Astrocyte (in vitro differentiated cells and primary cell): ENCODE data around the gene OSTF1. TPM values are rescaled to one million over a fixed set of nuclear protein-coding genes. Genes with fewer than 3 reads are reported as not detected.

Experiments used
- DNase-seq: peaks from one replicate; pipeline ENCODE4 v3.0.0-alpha.2; 2010; ENCODE audit warnings: low read depth
- FAIRE-seq: peaks from 2 replicates; lab custom pipeline; 2011; peaks lifted over from hg19 to GRCh38; lab: Jason Lieb, UNC
- H2AFZ ChIP-seq: 2 replicates; pipeline ENCODE4 v1.6.0; 2012; ENCODE audit warnings: low read depth, low read length, inconsistent platforms
- H3K27ac ChIP-seq: 2 replicates; pipeline ENCODE4 v1.5.1; 2011; ENCODE audit warnings: low read depth, low read length, inconsistent platforms
- H3K27me3 ChIP-seq: 2 replicates; pipeline ENCODE4 v1.6.0; 2011; ENCODE audit warnings: low read length, inconsistent platforms; ENCODE audit not compliant: insufficient read depth
- H3K36me3 ChIP-seq: 2 replicates; pipeline ENCODE4 v1.5.1; 2011; ENCODE audit warnings: low read length, inconsistent platforms; ENCODE audit not compliant: insufficient read depth
- H3K4me1 ChIP-seq: 2 replicates; pipeline ENCODE4 v1.5.1; 2011; ENCODE audit warnings: low read length, inconsistent platforms; ENCODE audit not compliant: insufficient read depth
- H3K4me2 ChIP-seq: 2 replicates; pipeline ENCODE4 v1.6.0; 2012; ENCODE audit warnings: low read length, inconsistent platforms
- H3K4me3 ChIP-seq: 2 replicates; pipeline ENCODE4 v1.5.1; 2011; ENCODE audit warnings: low read depth, mild to moderate bottlenecking, low read length, inconsistent platforms; ENCODE audit not compliant: insufficient read depth
- H3K79me2 ChIP-seq: 2 replicates; pipeline ENCODE4 v1.6.0; 2012; ENCODE audit warnings: mild to moderate bottlenecking, low read length, inconsistent platforms; ENCODE audit not compliant: insufficient read depth
- H3K9ac ChIP-seq: 2 replicates; pipeline ENCODE4 v1.6.0; 2012; ENCODE audit warnings: mild to moderate bottlenecking, low read length, inconsistent platforms
- H3K9me3 ChIP-seq: 2 replicates; pipeline ENCODE4 v1.5.1; 2012; ENCODE audit warnings: low read depth, mild to moderate bottlenecking, low read length, inconsistent platforms; ENCODE audit not compliant: insufficient read depth
- H4K20me1 ChIP-seq: 2 replicates; pipeline ENCODE4 v1.6.0; 2012; ENCODE audit warnings: low read length, inconsistent platforms; ENCODE audit not compliant: insufficient read depth
- H3K27ac Mint-ChIP-seq: one replicate; pipeline ENCODE4 v1.8.0; 2021; ENCODE audit warnings: mild to moderate bottlenecking, mixed read lengths; ENCODE audit not compliant: unreplicated experiment
- H3K27me3 Mint-ChIP-seq: one replicate; pipeline ENCODE4 v1.8.0; 2021; ENCODE audit warnings: low read depth, mixed read lengths; ENCODE audit not compliant: unreplicated experiment
- H3K36me3 Mint-ChIP-seq: one replicate; pipeline ENCODE4 v1.8.0; 2021; ENCODE audit warnings: low read depth, mixed read lengths; ENCODE audit not compliant: unreplicated experiment
- H3K4me1 Mint-ChIP-seq: one replicate; pipeline ENCODE4 v1.8.0; 2021; ENCODE audit warnings: low read depth, mixed read lengths; ENCODE audit not compliant: unreplicated experiment
- H3K4me3 Mint-ChIP-seq: one replicate; pipeline ENCODE4 v1.8.0; 2021; ENCODE audit warnings: mild to moderate bottlenecking, moderate library complexity, mixed read lengths; ENCODE audit not compliant: unreplicated experiment
- H3K9me3 Mint-ChIP-seq: one replicate; pipeline ENCODE4 v1.8.0; 2021; ENCODE audit warnings: mild to moderate bottlenecking, mixed read lengths; ENCODE audit not compliant: unreplicated experiment
- CTCF ChIP-seq: IDR thresholded peaks from 2 replicates; pipeline ENCODE4 v1.5.1; 2011; ENCODE audit warnings: low read depth, mild to moderate bottlenecking, inconsistent platforms, low read length, moderate library complexity; ENCODE audit not compliant: insufficient read depth
- EZH2 ChIP-seq: IDR thresholded peaks from 2 replicates; pipeline ENCODE4 v1.6.1; 2012; ENCODE audit warnings: mild to moderate bottlenecking, low read length, inconsistent platforms; ENCODE audit not compliant: insufficient read depth
- total RNA-seq: library from RNA; stranded (reverse); gene quantifications from 2 replicates; pipeline ENCODE4 v1.2.1, GENCODE V29; 2021

Gene OSTF1
- total RNA-seq, 1 donor from 2014 or later = 43.0 TPM

GRCh38 chr9:75134495-75134894, 46.2 kb downstream of the OSTF1 start:
- Histone ChIP-seq H2AFZ (no peak overlapping the region), H3K4me1 (no peaks in the 10 kb centered on the region), H3K4me2 (no peak overlapping the region), H3K4me3 (no peak overlapping the region), H3K27ac (no peak overlapping the region), H3K36me3 (peaks cover 14% of the 10 kb centered on the region), H3K9ac (no peak overlapping the region), H3K79me2 (no peaks in the 10 kb centered on the region), H4K20me1 (no peaks in the 10 kb centered on the region), H3K27me3 (no peaks in the 10 kb centered on the region), H3K9me3 (no peaks in the 10 kb centered on the region)
- Mint-ChIP-seq H3K27ac (no peak overlapping the region), H3K9me3 (no peaks in the 10 kb centered on the region), H3K4me3 (no peak overlapping the region), H3K36me3 (peaks cover 16% of the 10 kb centered on the region), H3K27me3 (no peaks in the 10 kb centered on the region), H3K4me1 (peaks cover 6% of the 10 kb centered on the region)
- no peak for TF ChIP-seq EZH2
- no peak for TF ChIP-seq CTCF
- no peak for DNase-seq
- FAIRE-seq = no peak

GRCh38 chr9:75138260-75139040, 50.1 kb downstream of the OSTF1 start:
- H2AFZ ChIP-seq = no peak overlapping the region
- no peak overlapping the region for H3K9ac ChIP-seq
- H3K9me3 Mint-ChIP-seq = no peaks in the 10 kb centered on the region
- no peaks in the 10 kb centered on the region for H3K27me3 Mint-ChIP-seq
- TF ChIP-seq EZH2 = no peak
- no peak for TF ChIP-seq CTCF
- no peak for DNase-seq
- no peaks in the 10 kb centered on the region for H3K27me3 ChIP-seq
- H3K36me3 Mint-ChIP-seq = peaks cover 9% of the 10 kb centered on the region
- no peaks in the 10 kb centered on the region for H3K4me1 ChIP-seq
- no peaks in the 10 kb centered on the region for H3K9me3 ChIP-seq
- H3K4me3 Mint-ChIP-seq = no peak overlapping the region
- H3K4me3 ChIP-seq = no peak overlapping the region
- H3K27ac Mint-ChIP-seq = no peak overlapping the region
- H3K27ac ChIP-seq = no peak overlapping the region
- H3K4me2 ChIP-seq = no peak overlapping the region
- no peaks in the 10 kb centered on the region for H3K79me2 ChIP-seq
- FAIRE-seq = no peak
- H4K20me1 ChIP-seq = no peaks in the 10 kb centered on the region
- peaks cover 16% of the 10 kb centered on the region for H3K36me3 ChIP-seq
- H3K4me1 Mint-ChIP-seq = peaks cover under 1% of the 10 kb centered on the region

- no peak for DNase-seq
- H4K20me1 ChIP-seq = no peaks in the 10 kb centered on the region
- TF ChIP-seq EZH2 (no peak), CTCF (no peak)
- no peaks in the 10 kb centered on the region for H3K79me2 ChIP-seq
- Mint-ChIP-seq H3K36me3 (peaks cover 17% of the 10 kb centered on the region), H3K27me3 (no peaks in the 10 kb centered on the region), H3K27ac (no peak overlapping the region), H3K4me3 (no peak overlapping the region), H3K4me1 (no peaks in the 10 kb centered on the region), H3K9me3 (peaks cover 4% of the 10 kb centered on the region)
- H3K27ac ChIP-seq = no peak overlapping the region
- no peak overlapping the region for H2AFZ ChIP-seq
- no peak overlapping the region for H3K4me3 ChIP-seq
- H3K4me1 ChIP-seq = no peaks in the 10 kb centered on the region
- H3K9ac ChIP-seq = no peak overlapping the region
- H3K36me3 ChIP-seq = peaks cover 18% of the 10 kb centered on the region
- H3K27me3 ChIP-seq = no peaks in the 10 kb centered on the region
- H3K4me2 ChIP-seq = no peak overlapping the region
- no peak for FAIRE-seq
- H3K9me3 ChIP-seq = no peaks in the 10 kb centered on the region
These were observed 50.9 kb downstream of the OSTF1 start for GRCh38 chr9:75139201-75139600.
